Measurements from ENCODE around the gene CMTM2.

- TF ChIP-seq CTCF (IDR thresholded peaks at IDR 0.05) (no peak), POLR2A (IDR thresholded peaks at IDR 0.05) (no peak)
Measured at GRCh38 chr16:66548068-66548467, 31.2 kb upstream of the CMTM2 start.

Data from heart left ventricle (tissue), 13 donors.